DND-41 (cell line): ENCODE results near the gene THOC6.

Experiments
- CTCF ChIP-seq: IDR thresholded peaks from 2 replicates; pipeline ENCODE4 v1.5.1; 2012; ENCODE audit warnings: borderline replicate concordance, low read length, moderate library complexity, mild to moderate bottlenecking; ENCODE audit not compliant: poor library complexity, severe bottlenecking; ENCODE audit errors: extremely low read depth
- EZH2 ChIP-seq: IDR thresholded peaks from 3 replicates; pipeline ENCODE4 v1.6.1; 2012; ENCODE audit warnings: borderline replicate concordance, low read depth, mild to moderate bottlenecking, moderate library complexity, low read length, inconsistent platforms; ENCODE audit not compliant: severe bottlenecking

GRCh38 chr16:2996298-2996697 is 27.5 kb upstream of the THOC6 start:
- no peak for TF ChIP-seq CTCF
- no peak for TF ChIP-seq EZH2
